ENCODE results near the gene FBXO11.
"Not testable (repeated sequence)": the region's sequence is repeated elsewhere in the genome, so short reads cannot be mapped to it uniquely, and the experiment has no call there.

The FBXO11 gene

DNA sequence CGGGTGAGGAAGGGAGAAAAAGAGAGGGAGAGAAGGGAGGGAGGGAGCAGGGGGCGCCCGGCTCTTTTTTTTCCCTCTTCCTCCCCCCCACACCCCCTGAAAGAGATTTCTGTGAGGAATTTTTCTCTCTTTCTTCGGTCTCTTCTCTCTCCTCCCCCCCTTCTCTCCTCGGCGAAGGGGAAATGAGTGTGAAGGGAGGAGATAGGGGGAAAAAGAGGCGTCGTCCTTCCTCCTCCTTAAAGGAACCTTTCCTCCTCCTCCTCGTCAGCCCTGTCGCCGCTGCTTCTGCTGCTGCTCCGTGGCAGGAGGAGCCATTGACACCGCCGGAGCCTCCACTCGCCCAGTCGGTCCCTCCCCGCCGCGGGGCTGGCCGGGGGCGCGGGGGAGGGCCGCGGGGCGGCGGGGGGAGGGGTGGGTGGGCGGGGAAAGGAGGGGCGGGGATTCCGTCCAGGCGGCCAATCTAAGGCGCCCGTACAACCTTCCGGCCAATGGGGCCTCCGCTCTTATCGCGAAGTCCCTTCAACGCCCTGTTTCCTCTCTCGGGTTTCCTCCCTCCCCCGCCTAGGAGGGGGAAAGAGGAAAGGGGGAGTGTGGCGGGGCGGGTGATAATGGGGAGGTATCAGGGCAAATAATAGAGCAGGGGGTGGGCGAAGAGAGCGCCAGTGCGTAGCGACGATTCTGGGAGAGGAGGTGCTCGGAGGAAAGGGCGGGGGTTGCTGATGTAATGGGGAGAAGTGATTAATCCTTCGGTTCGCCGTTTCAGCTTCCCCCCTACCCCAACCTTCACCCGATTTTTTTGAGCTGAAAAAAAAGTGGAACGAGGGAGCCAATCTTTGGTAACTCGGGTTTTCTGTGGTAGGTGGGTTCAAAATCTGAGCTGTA is at the start of gene FBXO11:
FBXO11 (minus strand) TSS at position 342 of the 882 bp plus-strand sequence. CDS start 778 bp downstream, outside the sequence.
- in situ Hi-C loops (cut with MboI; ENCODE audit: low sequenced_read_pairs): no loop called here

DNA sequence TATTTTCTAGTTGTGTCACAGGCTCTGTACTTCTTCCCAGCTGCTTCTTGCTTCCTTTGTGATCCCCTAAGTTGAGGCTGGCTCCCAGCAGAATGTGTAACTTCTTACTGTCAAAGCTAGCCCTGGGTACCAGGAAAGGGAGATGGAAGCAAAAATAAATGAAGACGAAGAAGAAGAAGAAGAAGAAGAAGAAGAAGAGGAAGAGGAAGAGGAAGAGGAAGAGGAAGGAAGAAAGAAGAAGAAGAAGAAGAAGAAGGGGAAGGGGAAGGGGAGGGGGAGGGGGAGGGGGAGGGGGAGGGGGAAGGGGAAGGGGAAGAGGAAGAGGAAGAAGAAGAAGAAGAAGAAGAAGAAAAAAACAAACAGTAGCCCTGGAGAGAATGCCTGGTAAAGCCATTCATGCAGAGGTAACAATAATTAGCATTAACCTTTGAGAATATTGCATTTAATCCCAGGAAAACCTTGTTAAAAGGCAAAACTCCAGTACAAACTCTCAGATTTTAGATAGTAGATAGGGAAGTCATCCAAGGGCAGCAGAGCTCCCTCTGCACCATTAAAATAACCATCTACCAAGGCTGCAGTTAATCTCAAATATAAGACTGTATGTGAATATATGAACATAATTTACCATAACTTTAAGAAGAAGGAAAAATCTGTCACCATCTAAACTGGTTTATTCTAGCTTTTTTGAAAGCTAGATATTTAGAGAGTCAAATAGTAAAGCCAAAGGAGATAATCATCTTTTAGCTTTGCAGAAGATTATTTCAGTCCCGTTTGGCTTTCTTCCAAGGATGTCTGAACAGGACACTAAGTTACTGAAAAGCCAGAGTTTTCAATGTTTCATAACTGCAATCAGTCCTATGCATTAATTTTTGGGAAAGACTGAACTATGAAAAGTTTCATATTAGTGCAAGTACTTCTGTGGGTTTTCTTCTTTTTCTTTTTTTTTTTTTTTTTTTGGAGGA is 44.3 kb upstream of the FBXO11 start:
- in situ Hi-C loops (cut with MboI; ENCODE audit: low sequenced_read_pairs): no loop called here

DNA sequence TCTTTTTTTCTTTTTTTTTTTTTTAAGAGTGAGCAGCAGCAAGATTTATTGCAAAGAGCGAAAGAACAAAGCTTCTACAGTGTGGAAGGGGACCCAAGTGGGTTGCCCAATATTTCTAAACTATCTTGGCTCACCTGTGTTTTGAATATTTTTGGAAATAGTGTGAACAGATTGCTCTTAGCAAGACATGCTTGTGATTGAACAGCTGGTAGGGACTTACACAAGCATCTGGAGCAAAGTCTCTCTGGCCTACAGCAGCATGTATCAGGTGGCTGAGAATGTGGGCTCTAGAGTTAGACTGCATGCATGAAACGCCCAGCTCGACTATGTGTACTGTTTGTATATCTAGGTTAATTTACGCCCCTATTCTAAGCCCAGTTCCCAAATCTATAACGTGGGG is 40.3 kb upstream of the FBXO11 start:
- in situ Hi-C loops (cut with MboI; ENCODE audit: low sequenced_read_pairs): no loop called here

DNA sequence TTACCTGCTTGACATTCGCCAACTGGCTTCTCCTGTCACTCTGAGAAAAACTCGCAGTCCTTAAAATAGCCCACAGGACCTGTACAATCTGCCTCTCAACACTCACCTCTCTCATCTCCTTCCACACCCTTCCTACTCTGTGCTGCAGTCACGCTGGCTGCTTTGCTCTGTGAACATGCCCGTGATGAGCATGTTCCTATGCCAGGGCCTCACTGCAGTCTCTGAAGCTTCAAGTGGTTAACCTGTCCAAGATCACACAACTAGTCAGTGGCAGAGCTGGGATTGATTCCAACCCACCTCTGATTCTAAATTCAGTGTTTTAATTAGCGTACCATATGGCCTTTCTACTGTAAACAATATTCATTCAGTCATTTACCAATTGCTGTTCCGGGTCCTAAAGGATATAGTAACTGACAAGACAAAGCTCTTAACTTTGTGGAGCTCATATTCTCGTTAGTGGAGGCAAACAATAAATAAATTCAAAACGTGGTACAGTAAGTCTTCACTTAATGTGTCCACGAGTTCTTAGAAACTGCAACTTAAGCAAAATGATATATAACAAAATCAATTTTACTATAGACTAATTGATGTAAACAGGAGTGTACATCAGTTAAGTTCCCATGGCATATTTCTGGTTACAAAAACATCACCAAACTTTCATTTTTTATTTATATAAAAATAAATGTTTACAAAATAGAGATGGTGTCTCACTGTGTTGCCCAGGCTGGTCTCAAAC is 38.9 kb upstream of the FBXO11 start:
- in situ Hi-C loops (cut with MboI; ENCODE audit: low sequenced_read_pairs): no loop called here

DNA sequence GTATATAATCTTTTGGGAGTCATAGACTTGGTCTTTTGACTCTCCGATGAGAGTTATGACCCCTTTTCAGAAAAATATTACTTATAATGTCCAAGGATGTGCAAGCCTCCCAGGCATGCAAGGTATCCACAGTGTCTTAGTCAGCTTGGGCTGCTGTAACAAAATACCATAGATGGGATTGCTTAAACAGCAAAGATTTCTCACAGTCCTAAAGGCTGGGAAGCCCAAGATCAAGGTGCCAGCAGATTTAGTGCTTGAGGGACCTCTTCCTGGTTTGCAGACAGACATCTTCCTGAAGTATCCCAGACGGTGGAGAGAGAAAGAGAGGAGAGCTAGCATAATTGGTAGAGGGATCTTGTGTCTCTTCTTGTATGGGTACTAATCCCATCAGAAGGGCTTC is 35.6 kb upstream of the FBXO11 start:
- in situ Hi-C loops (cut with MboI; ENCODE audit: low sequenced_read_pairs): no loop called here

DNA sequence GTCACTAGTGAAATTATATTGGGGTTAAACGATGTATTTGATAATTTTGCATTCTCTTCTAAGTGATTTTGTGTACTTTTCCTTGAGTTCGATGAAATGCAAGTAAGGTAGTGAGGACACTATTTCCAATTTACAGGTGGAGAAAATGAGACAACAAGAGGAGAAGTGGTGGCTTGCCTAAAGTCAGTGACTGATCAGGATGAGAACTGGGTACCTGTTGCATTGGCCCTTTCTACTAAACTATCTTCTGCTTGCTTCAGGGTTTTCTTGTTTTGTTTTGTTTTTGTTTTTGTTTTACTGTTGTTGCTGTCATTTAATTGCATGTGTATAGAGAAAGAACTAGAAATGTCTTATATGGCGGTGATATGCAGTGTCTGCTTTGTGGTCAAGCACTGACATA is 31.4 kb upstream of the FBXO11 start:
- in situ Hi-C loops (cut with MboI; ENCODE audit: low sequenced_read_pairs): no loop called here

DNA sequence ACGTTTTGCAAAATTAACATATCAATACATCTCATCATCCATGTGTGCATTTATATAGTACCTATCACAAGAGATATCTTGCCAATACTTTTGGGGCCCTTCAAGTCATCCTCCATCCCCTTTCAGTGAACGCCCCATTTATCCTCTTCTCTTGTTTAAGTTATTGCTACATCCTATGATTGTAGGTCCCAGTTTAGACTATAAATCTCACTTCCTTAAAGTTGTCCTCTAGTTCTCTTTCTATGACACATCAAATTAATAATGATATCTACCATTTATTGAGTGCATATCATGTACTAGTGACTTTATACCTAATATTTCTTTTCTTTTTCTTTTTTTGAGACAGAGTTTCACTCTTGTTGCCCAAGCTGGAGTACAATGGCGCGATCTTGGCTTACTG is 28.8 kb upstream of the FBXO11 start:
- in situ Hi-C loops (cut with MboI; ENCODE audit: low sequenced_read_pairs): no loop called here

DNA sequence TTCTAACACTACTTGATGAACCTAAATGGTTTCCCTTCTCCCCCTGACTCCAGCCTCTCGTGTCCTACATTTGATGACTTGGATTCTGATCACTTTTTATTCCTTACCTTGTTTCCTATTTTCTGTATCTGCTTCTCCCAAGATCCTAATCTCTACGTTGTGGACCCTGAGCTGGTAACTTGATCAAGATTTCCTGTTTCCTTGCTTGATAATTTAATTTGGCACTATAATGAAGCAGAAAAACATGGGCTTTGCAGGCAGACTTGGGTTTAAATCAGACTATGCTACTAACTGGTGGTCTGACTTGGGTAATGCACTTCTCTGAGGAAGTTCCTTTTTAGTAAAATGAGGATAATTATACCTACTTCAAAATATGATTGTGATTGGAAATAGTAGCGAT is 11.7 kb upstream of the FBXO11 start:
- in situ Hi-C loops (cut with MboI; ENCODE audit: low sequenced_read_pairs): no loop called here

DNA sequence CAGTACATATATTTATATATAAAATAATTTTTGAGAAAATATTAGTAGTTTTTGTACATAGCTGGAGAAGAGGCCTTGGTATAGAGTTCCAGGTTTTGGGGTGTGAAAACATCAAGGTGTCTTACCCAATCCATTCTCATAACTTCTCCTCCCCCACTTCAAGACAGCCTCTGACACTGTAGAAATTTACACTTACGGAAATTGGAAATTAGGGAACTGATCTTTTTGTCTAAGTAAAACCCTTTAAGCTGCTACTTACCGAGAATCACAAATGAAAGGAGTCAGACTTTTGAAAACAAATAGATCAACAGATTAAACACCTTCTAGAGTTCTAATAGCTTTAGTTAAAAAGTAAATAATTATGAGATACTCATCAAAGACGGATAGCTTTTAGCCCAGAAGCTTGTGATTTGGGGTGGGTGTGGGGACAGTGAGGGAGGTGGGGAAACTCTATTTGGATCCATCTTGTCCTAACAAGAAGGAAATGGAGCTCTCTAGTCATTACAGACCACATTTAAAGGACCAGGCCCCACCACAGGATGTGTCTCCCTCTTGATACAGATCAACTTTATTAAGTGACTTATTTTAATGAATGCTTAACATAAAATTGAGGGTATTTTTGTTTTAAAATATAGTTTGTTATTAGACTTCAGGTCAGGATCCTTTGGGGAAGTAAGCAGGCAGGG is 11.1 kb upstream of the FBXO11 start:
- in situ Hi-C loops (cut with MboI; ENCODE audit: low sequenced_read_pairs): no loop called here

DNA sequence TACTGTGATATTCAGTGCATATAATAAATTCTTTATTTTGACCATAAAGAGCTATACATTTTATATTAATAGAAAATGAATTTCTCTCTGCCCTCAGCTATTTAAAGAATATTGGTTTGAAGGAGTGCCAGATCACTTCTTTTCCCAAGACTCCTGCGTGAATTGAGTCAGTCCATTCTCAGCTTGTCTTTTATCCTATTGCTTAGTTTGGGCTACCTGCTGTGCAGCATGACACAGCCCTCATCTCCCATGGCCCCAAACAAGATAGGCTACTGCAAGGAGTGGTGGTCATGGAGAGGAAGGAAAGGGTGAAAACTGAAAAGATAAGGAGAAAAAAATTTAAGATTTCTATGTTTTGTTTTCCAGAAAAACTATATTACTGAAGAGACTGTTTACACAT is 10.1 kb upstream of the FBXO11 start:
- in situ Hi-C loops (cut with MboI; ENCODE audit: low sequenced_read_pairs): no loop called here

DNA sequence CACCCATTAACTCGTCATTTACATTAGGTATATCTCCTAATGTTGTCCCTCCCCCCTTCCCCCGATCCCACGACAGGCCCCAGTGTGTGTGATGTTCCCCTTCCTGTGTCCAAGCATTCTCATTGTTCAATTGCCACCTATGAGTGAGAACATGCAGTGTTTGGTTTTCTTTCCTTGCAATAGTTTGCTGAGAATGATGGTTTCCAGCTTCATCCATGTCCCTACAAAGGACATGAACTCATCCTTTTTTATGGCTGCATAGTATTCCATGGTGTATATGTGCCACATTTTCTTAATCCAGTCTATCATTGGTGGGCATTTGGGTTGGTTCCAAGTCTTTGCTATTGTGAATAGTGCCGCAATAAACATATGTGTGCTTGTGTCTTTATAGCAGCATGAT is 4.4 kb upstream of the FBXO11 start:
- in situ Hi-C loops (cut with MboI; ENCODE audit: low sequenced_read_pairs): not testable (repeated sequence)

DNA sequence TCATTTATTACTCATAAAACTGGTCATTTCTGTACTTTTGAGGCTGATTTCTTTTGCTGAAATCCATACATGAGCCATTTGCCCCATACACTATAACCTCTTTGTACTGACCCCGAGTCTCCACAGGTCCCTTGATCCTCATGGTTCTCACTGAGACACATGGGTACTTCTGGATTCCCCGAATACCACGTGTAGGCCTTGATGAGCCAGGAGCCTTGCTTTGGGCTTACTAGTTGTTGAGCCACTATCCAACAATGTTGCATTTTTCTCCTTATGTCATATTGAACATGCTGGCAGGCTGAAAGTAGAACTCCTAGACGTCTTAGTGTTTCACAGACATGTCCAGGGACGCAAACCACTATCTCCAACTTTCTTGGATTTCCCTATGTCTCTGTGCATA is 2.4 kb upstream of the FBXO11 start:
- in situ Hi-C loops (cut with MboI; ENCODE audit: low sequenced_read_pairs): no loop called here

DNA sequence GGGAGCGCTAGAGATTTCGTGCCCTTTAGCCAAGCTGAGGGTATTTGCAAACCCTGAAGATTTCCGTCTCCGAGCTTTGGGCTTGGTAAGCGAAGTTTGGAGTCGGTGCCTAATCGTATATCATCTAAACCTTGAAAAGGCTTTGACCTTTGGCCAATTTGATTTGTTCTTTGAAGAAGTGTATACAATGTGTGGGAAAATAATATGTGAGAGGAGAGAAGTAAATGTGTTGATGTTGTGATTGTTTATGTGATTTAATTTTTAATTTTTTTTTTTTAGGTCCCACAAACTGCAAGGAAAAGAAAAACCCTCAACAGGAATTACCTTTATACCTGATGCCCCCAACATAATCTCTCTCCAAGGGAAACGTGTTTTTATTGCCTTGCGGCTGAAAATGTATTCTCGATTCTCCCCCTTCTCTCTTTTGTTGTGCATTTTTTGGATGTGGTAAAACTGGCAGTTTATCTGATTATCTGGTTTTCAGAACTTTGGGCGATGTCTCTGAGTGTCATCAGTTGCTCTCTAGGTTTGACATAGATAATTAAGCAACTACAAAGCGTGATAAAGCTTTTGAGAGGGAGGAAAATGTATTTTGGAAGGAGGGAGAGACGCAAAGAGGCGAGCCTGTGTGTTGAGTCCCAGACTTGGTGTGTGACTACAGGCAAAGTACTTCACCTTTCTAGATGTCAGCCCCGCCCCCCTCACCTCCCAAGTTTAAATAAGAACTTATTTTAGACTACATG is 912 bp upstream of the FBXO11 start:
- in situ Hi-C loops (cut with MboI; ENCODE audit: low sequenced_read_pairs): no loop called here

DNA sequence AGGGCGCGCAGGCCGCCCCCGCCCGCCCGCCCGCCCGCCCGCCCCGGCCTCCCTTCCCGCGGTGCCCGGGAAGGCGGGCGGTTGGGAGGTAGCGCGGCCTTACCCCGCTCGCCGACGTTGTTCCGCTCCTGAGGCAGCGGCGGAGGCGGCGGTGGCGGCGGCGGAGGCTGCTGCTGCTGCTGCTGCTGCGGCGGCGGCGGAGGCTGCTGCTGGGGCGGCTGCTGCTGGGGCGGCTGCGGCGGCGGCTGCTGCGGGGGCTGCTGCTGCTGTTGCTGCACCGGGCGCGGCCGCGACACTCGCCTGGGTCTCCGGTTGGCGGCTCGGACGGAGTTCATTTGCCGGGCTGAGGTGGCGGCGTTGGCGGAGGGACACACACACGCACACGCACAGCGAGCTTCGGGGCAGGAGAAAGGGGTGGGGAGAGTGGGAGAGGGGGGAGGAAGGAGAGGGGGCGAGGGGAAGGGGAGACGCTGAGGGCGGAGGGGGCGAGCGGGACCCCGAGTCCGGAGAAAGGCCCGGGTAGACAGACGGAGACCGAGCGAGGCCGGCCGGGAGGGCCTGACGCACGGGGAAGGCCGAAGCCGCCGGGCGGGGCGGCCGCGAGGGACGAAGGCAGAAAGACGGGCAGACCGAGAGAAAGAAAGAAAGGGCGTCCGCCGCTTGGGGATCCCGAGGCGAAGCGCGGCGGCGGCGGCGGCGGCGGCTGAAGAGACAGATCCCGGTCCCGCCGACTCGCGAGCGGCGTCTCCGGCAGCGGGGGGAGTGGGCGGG is 727 bp downstream of the FBXO11 start:
- in situ Hi-C loops (cut with MboI; ENCODE audit: low sequenced_read_pairs): no loop called here

DNA sequence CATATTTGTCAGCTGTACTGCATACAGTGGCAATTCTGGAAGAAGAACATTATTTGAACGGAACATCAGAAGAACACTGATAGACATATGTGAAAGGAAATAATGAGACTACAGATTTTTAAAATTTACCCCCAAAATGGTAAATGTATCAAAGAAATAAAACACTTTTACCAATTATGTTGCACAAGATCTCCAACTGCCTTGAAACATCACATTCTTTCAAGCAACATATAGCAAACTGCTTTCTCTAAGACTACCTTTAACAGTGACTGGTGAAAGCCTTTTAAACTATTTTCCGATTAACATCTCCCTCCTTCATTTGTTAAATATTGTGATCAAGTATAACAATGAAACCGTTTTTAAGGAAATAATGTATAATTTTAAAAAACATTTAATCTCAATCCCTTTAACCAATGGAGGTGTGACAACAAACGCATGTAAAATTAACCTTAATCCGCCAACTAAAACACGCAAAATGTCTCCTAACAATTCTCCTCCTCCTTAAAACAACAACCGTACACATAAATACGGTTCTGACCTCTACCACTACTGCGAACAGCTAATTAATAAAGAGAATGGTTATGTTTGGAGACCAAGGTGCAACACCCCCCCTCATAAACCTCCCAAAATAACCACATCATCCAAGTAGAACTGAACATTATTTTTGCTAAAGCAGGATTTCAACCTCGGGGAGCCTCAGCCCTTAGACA is 2.4 kb downstream of the FBXO11 start:
- in situ Hi-C loops (cut with MboI; ENCODE audit: low sequenced_read_pairs): no loop called here

DNA sequence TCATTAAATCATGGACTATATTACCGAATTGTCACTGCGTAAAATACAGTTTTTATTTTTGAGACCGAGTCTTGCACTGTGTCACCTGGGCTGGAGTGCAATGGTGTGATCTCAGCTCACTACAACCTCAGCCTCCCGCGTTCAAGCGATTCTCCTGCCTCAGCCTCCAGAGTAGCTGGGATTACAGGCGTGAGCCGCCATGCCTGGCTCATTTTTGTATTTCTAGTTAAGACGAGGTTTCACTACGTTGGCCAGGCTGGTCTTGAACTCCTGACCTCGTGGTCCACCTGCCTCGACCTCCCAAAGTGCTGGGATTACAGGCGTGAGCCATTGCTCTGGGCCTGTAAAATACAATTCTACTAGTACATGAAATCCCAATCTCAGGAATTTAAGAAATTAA is 4.4 kb downstream of the FBXO11 start:
- in situ Hi-C loops (cut with MboI; ENCODE audit: low sequenced_read_pairs): not testable (repeated sequence)

DNA sequence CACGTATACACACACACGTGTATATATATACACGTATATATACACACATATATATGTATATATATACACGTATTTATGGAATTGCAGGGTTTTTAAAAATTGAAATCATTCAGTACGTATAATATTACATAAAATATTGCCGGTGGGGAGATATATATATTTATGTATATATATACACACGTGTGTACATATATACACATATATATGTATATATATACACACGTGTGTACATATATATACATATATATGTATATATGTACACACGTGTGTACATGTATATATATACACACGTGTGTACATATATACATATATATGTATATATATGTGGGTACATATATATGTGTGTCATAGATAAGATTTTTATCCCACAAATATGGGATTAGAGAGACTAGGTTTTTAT is 5.4 kb downstream of the FBXO11 start:
- in situ Hi-C loops (cut with MboI; ENCODE audit: low sequenced_read_pairs): no loop called here

Measured in HL-60/S4 treated with phorbol 12-myristate 13-acetate at 8.2 ng/mL for 4 days and 3 days (cell line).